HEK293 (cell line): Measurements from ENCODE around the gene ZG16.

Experiments
- HOXA7 ChIP-seq: sonication (generic); formaldehyde crosslinking; IDR thresholded peaks from 2 replicates; pipeline ENCODE4 v1.8.1; 2022; ENCODE audit warnings: missing genetic modification reagents, borderline replicate concordance
- KLF9 ChIP-seq: fragments of 450-650 bp; formaldehyde crosslinking; IDR thresholded peaks from 2 replicates; pipeline ENCODE4 v1.5.1; 2016; ENCODE audit warnings: missing biosample characterization, missing genetic modification characterization, low read depth
- MYNN ChIP-seq: fragments of 450-650 bp; formaldehyde crosslinking; IDR thresholded peaks from 2 replicates; pipeline ENCODE4 v1.5.1; 2016; ENCODE audit warnings: missing biosample characterization, missing genetic modification characterization, borderline replicate concordance
- TRIM28 ChIP-seq: IDR thresholded peaks from 2 replicates; pipeline ENCODE4 v1.6.1; 2011; ENCODE audit warnings: low read length, control low read depth, borderline replicate concordance
- ZNF114 ChIP-seq: fragments of 450-650 bp; formaldehyde crosslinking; IDR thresholded peaks from 2 replicates; pipeline ENCODE4 v1.5.0; 2017; ENCODE audit warnings: missing biosample characterization, missing genetic modification characterization
- ZNF121 ChIP-seq: fragments of 450-650 bp; formaldehyde crosslinking; IDR thresholded peaks from 2 replicates; pipeline ENCODE4 v1.5.1; 2016; ENCODE audit warnings: missing biosample characterization, missing genetic modification characterization
- ZNF324 ChIP-seq: fragments of 450-650 bp; formaldehyde crosslinking; IDR thresholded peaks from 2 replicates; pipeline ENCODE4 v1.5.1; 2016; ENCODE audit warnings: missing biosample characterization, missing genetic modification characterization
- ZNF366 ChIP-seq: fragments of 450-650 bp; formaldehyde crosslinking; conservative IDR thresholded peaks from 2 replicates; pipeline ENCODE4 v1.5.1; 2016; ENCODE audit warnings: missing biosample characterization, missing genetic modification characterization
- ZNF514 ChIP-seq: fragments of 450-650 bp; formaldehyde crosslinking; IDR thresholded peaks from 2 replicates; pipeline ENCODE4 v1.5.1; 2016; ENCODE audit warnings: missing biosample characterization, missing genetic modification characterization
- ZNF76 ChIP-seq: fragments of 450-650 bp; formaldehyde crosslinking; IDR thresholded peaks from 2 replicates; pipeline ENCODE4; 2016; ENCODE audit warnings: low read depth, missing biosample characterization, missing genetic modification characterization, borderline replicate concordance
- ZNF777 ChIP-seq: fragments of 450-650 bp; formaldehyde crosslinking; IDR thresholded peaks from 2 replicates; pipeline ENCODE4 v1.5.1; 2017; ENCODE audit warnings: missing biosample characterization, missing genetic modification characterization, borderline replicate concordance
- ZNF791 ChIP-seq: fragments of 450-650 bp; formaldehyde crosslinking; IDR thresholded peaks from 2 replicates; pipeline ENCODE4 v1.5.1; 2016; ENCODE audit warnings: missing biosample characterization, missing genetic modification characterization
- ZSCAN16 ChIP-seq: fragments of 450-650 bp; formaldehyde crosslinking; IDR thresholded peaks from 2 replicates; pipeline ENCODE4 v1.5.1; 2016; ENCODE audit warnings: missing biosample characterization, missing genetic modification characterization
- TF ChIP-seq, protein P1 (sequence below): fragments of 450-650 bp; formaldehyde crosslinking; IDR thresholded peaks from 2 replicates; pipeline ENCODE4 v1.5.1; 2016; ENCODE audit warnings: missing biosample characterization, missing genetic modification characterization
- TF ChIP-seq, protein P2 (sequence below): fragments of 450-650 bp; formaldehyde crosslinking; conservative IDR thresholded peaks from 2 replicates; pipeline ENCODE4 v1.5.1; 2016; ENCODE audit warnings: low read depth, missing biosample characterization, missing genetic modification characterization
- TF ChIP-seq, protein P3 (sequence below): fragments of 450-650 bp; formaldehyde crosslinking; IDR thresholded peaks from 2 replicates; pipeline ENCODE4 v1.5.1; 2016; ENCODE audit warnings: missing biosample characterization, missing genetic modification characterization, low read depth
- TF ChIP-seq, protein P4 (sequence below): fragments of 450-650 bp; formaldehyde crosslinking; IDR thresholded peaks from 2 replicates; pipeline ENCODE4 v1.5.0; 2017; ENCODE audit warnings: missing biosample characterization, missing genetic modification characterization, borderline replicate concordance
- TF ChIP-seq, protein P5 (sequence below): fragments of 450-650 bp; IDR thresholded peaks from 2 replicates; pipeline ENCODE4 v1.5.1; 2018; ENCODE audit warnings: missing biosample characterization, missing genetic modification characterization
- TF ChIP-seq, protein P6 (sequence below): fragments of 450-650 bp; formaldehyde crosslinking; IDR thresholded peaks from 2 replicates; pipeline ENCODE4 v1.5.1; 2016; ENCODE audit warnings: missing biosample characterization, missing genetic modification characterization
- TF ChIP-seq, protein P7 (sequence below): fragments of 450-650 bp; formaldehyde crosslinking; IDR thresholded peaks from 2 replicates; pipeline ENCODE4 v1.5.1; 2017; ENCODE audit warnings: missing biosample characterization, missing genetic modification characterization
- TF ChIP-seq, protein P8 (sequence below): fragments of 450-650 bp; formaldehyde crosslinking; IDR thresholded peaks from 2 replicates; pipeline ENCODE4 v1.5.1; 2016; ENCODE audit warnings: missing biosample characterization, missing genetic modification characterization

The ZG16 gene

DNA sequence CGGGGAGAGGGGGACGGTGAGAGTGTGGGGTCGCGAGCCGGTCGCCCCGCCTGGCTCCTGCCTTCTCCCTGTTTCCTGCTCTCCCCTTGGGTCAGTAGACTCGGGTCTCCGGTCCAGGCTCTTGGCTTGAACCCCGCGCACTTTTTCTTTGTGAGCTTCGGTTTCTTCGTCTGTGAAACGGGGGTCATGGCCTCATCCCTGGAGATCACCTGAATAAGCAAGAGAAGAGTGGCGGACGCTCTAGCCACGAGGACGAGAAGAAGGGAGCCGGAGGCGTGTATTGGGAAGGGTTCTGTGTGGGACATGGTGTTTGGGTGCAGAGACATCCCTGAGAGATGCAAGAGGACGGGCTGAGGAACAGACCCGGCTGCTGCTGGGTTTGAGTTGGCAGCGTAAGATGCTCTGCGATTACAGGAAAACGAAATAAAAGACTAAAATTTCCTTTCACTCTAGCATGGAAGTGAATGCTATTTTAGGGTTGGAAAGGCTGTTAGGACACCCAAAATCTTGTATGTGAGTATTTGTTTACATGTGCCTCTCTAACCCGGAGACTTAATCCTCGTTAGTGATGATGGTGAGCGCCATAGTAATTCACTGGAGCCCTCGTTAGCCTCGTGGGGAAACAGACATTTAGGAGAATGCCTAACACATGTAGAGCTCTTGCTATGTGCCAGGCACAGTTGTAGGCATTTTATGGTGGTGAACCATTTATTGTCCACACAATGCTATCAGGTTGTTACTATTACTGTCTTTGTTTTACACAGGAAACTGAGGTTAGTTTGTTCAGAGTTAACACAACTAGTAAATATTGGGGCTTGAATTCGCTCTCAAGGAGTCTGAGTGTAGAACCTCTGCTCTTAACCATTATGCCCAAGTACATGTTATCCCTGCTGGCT, 13.1 kb downstream of the ZG16 start (continued):
- TF ChIP-seq, protein P1, sequence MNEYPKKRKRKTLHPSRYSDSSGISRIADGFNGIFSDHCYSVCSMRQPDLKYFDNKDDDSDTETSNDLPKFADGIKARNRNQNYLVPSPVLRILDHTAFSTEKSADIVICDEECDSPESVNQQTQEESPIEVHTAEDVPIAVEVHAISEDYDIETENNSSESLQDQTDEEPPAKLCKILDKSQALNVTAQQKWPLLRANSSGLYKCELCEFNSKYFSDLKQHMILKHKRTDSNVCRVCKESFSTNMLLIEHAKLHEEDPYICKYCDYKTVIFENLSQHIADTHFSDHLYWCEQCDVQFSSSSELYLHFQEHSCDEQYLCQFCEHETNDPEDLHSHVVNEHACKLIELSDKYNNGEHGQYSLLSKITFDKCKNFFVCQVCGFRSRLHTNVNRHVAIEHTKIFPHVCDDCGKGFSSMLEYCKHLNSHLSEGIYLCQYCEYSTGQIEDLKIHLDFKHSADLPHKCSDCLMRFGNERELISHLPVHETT, result 0 out of 2 replicates have a peak, but pooled peaks have one; percentile 3
- TF ChIP-seq ZSCAN16 (tag by site-specific recombination) (0 out of 2 replicates have a peak, but pooled peaks have one; percentile 27), HOXA7 (CRISPR knock-in tag) (no peak), MYNN (no peak), KLF9 (tag by site-specific recombination) (no peak), ZNF514 (tag by site-specific recombination) (no peak), TRIM28 (no peak), ZNF76 (tag by site-specific recombination) (0 out of 2 replicates have a peak, but pooled peaks have one; percentile 3), ZNF777 (tag by site-specific recombination) (no peak), ZNF366 (no peak), ZNF791 (tag by site-specific recombination) (no peak), ZNF121 (tag by site-specific recombination) (no peak), ZNF114 (tag by site-specific recombination) (no peak), ZNF324 (tag by site-specific recombination) (0 out of 2 replicates have a peak, but pooled peaks have one; percentile 9)
- TF ChIP-seq, protein P2, sequence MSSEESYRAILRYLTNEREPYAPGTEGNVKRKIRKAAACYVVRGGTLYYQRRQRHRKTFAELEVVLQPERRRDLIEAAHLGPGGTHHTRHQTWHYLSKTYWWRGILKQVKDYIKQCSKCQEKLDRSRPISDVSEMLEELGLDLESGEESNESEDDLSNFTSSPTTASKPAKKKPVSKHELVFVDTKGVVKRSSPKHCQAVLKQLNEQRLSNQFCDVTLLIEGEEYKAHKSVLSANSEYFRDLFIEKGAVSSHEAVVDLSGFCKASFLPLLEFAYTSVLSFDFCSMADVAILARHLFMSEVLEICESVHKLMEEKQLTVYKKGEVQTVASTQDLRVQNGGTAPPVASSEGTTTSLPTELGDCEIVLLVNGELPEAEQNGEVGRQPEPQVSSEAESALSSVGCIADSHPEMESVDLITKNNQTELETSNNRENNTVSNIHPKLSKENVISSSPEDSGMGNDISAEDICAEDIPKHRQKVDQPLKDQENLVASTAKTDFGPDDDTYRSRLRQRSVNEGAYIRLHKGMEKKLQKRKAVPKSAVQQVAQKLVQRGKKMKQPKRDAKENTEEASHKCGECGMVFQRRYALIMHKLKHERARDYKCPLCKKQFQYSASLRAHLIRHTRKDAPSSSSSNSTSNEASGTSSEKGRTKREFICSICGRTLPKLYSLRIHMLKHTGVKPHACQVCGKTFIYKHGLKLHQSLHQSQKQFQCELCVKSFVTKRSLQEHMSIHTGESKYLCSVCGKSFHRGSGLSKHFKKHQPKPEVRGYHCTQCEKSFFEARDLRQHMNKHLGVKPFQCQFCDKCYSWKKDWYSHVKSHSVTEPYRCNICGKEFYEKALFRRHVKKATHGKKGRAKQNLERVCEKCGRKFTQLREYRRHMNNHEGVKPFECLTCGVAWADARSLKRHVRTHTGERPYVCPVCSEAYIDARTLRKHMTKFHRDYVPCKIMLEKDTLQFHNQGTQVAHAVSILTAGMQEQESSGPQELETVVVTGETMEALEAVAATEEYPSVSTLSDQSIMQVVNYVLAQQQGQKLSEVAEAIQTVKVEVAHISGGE (tag by site-specific recombination), result no peak
- TF ChIP-seq, protein P3, sequence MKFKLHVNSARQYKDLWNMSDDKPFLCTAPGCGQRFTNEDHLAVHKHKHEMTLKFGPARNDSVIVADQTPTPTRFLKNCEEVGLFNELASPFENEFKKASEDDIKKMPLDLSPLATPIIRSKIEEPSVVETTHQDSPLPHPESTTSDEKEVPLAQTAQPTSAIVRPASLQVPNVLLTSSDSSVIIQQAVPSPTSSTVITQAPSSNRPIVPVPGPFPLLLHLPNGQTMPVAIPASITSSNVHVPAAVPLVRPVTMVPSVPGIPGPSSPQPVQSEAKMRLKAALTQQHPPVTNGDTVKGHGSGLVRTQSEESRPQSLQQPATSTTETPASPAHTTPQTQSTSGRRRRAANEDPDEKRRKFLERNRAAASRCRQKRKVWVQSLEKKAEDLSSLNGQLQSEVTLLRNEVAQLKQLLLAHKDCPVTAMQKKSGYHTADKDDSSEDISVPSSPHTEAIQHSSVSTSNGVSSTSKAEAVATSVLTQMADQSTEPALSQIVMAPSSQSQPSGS (tag by site-specific recombination), result no peak
- TF ChIP-seq, protein P4, sequence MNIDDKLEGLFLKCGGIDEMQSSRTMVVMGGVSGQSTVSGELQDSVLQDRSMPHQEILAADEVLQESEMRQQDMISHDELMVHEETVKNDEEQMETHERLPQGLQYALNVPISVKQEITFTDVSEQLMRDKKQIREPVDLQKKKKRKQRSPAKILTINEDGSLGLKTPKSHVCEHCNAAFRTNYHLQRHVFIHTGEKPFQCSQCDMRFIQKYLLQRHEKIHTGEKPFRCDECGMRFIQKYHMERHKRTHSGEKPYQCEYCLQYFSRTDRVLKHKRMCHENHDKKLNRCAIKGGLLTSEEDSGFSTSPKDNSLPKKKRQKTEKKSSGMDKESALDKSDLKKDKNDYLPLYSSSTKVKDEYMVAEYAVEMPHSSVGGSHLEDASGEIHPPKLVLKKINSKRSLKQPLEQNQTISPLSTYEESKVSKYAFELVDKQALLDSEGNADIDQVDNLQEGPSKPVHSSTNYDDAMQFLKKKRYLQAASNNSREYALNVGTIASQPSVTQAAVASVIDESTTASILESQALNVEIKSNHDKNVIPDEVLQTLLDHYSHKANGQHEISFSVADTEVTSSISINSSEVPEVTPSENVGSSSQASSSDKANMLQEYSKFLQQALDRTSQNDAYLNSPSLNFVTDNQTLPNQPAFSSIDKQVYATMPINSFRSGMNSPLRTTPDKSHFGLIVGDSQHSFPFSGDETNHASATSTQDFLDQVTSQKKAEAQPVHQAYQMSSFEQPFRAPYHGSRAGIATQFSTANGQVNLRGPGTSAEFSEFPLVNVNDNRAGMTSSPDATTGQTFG (tag by site-specific recombination), result no peak
- TF ChIP-seq, protein P5, sequence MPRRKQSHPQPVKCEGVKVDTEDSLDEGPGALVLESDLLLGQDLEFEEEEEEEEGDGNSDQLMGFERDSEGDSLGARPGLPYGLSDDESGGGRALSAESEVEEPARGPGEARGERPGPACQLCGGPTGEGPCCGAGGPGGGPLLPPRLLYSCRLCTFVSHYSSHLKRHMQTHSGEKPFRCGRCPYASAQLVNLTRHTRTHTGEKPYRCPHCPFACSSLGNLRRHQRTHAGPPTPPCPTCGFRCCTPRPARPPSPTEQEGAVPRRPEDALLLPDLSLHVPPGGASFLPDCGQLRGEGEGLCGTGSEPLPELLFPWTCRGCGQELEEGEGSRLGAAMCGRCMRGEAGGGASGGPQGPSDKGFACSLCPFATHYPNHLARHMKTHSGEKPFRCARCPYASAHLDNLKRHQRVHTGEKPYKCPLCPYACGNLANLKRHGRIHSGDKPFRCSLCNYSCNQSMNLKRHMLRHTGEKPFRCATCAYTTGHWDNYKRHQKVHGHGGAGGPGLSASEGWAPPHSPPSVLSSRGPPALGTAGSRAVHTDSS (tag by site-specific recombination), result peak; percentile 49; the same call in 1 of the 2 replicates
- TF ChIP-seq, protein P6, sequence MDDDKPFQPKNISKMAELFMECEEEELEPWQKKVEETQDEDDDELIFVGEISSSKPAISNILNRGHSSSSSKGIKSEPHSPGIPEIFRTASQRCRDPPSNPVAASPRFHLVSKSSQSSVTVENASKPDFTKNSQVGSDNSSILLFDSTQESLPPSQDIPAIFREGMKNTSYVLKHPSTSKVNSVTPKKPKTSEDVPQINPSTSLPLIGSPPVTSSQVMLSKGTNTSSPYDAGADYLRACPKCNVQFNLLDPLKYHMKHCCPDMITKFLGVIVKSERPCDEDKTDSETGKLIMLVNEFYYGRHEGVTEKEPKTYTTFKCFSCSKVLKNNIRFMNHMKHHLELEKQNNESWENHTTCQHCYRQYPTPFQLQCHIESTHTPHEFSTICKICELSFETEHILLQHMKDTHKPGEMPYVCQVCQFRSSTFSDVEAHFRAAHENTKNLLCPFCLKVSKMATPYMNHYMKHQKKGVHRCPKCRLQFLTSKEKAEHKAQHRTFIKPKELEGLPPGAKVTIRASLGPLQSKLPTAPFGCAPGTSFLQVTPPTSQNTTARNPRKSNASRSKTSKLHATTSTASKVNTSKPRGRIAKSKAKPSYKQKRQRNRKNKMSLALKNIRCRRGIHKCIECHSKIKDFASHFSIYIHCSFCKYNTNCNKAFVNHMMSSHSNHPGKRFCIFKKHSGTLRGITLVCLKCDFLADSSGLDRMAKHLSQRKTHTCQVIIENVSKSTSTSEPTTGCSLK, result no peak
- TF ChIP-seq, protein P7, sequence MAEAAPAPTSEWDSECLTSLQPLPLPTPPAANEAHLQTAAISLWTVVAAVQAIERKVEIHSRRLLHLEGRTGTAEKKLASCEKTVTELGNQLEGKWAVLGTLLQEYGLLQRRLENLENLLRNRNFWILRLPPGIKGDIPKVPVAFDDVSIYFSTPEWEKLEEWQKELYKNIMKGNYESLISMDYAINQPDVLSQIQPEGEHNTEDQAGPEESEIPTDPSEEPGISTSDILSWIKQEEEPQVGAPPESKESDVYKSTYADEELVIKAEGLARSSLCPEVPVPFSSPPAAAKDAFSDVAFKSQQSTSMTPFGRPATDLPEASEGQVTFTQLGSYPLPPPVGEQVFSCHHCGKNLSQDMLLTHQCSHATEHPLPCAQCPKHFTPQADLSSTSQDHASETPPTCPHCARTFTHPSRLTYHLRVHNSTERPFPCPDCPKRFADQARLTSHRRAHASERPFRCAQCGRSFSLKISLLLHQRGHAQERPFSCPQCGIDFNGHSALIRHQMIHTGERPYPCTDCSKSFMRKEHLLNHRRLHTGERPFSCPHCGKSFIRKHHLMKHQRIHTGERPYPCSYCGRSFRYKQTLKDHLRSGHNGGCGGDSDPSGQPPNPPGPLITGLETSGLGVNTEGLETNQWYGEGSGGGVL (tag by site-specific recombination), result peak; percentile 16; the same call in 1 of the 2 replicates
- TF ChIP-seq, protein P8, sequence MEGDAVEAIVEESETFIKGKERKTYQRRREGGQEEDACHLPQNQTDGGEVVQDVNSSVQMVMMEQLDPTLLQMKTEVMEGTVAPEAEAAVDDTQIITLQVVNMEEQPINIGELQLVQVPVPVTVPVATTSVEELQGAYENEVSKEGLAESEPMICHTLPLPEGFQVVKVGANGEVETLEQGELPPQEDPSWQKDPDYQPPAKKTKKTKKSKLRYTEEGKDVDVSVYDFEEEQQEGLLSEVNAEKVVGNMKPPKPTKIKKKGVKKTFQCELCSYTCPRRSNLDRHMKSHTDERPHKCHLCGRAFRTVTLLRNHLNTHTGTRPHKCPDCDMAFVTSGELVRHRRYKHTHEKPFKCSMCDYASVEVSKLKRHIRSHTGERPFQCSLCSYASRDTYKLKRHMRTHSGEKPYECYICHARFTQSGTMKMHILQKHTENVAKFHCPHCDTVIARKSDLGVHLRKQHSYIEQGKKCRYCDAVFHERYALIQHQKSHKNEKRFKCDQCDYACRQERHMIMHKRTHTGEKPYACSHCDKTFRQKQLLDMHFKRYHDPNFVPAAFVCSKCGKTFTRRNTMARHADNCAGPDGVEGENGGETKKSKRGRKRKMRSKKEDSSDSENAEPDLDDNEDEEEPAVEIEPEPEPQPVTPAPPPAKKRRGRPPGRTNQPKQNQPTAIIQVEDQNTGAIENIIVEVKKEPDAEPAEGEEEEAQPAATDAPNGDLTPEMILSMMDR, result no peak
